BLaER1 (cell line): Measurements from ENCODE around the gene TBX5.
A peak's percentile ranks its signal among the peaks of the same experiment; 100 is the strongest.

Source experiments
- H3K27ac ChIP-seq: shearing (Covaris generic); formaldehyde crosslinking; 2 replicates; pipeline ENCODE4 v1.8.1; 2022
- H3K27me3 ChIP-seq: shearing (Covaris generic); formaldehyde crosslinking; 2 replicates; pipeline ENCODE4 v1.8.1; 2022
- H3K36me3 ChIP-seq: shearing (Covaris generic); formaldehyde crosslinking; 2 replicates; pipeline ENCODE4 v1.8.1; 2022
- H3K4me1 ChIP-seq: shearing (Covaris generic); formaldehyde crosslinking; 2 replicates; pipeline ENCODE4 v1.8.1; 2022
- H3K4me2 ChIP-seq: shearing (Covaris generic); formaldehyde crosslinking; 2 replicates; pipeline ENCODE4 v1.8.1; 2022
- H3K4me3 ChIP-seq: shearing (Covaris generic); formaldehyde crosslinking; 2 replicates; pipeline ENCODE4 v1.8.1; 2022
- H3K9ac ChIP-seq: shearing (Covaris generic); formaldehyde crosslinking; 2 replicates; pipeline ENCODE4 v1.8.1; 2022
- H3K9me3 ChIP-seq: shearing (Covaris generic); formaldehyde crosslinking; 2 replicates; pipeline ENCODE4 v1.8.1; 2022
- H4K20me1 ChIP-seq: shearing (Covaris generic); formaldehyde crosslinking; 2 replicates; pipeline ENCODE4 v1.8.1; 2022
- Cebpa-rat ChIP-seq: shearing (Covaris generic); IDR thresholded peaks from 2 replicates; pipeline ENCODE4 v1.8.1; 2022

Gene TBX5

DNA sequence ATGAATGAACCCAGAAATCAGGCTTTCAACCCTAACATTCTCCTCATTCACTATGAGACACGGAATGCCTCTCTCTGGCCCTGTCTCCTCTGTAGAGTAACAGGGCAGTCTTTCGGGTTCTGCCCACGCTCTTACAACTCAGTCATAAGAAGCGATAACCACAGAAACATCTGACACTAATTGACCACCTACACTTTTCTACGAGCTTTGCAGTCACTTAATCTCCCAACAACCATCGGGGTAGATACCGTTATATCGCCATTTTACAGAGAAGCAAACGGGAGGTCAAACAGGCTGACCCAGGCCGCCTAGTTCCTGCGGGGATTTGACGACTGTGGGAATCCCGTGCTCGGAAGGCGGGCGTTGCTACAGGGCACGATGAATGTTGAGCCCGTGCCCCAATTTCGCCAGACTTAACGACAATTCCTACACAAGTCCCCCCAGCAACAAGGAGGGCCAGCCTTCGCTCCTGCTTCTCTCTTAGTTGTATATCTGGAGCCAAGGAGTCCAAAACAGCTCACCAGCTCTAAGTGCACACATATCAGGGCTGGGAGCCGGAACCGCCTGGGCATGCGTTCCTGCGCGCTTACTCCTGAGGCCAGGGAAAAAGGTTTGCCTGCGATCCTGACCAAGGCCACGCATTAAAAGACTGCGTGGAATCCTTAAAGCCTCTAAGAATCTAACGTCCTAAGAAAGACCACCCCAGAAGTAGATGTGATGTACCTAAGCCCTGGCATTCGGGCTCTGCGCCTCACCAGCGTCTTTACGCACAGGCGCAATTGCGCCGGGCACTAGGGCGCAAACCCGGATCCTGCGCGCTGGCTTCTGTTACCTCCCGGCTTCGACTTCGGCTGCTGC, 38.7 kb upstream of the TBX5 start:
- Histone ChIP-seq H3K27ac (no peak overlapping the region), H4K20me1 (peaks cover 25% of the 10 kb centered on the region; the same call in 1 of the 2 replicates), H3K27me3 (peaks cover 100% of the 10 kb centered on the region)

DNA sequence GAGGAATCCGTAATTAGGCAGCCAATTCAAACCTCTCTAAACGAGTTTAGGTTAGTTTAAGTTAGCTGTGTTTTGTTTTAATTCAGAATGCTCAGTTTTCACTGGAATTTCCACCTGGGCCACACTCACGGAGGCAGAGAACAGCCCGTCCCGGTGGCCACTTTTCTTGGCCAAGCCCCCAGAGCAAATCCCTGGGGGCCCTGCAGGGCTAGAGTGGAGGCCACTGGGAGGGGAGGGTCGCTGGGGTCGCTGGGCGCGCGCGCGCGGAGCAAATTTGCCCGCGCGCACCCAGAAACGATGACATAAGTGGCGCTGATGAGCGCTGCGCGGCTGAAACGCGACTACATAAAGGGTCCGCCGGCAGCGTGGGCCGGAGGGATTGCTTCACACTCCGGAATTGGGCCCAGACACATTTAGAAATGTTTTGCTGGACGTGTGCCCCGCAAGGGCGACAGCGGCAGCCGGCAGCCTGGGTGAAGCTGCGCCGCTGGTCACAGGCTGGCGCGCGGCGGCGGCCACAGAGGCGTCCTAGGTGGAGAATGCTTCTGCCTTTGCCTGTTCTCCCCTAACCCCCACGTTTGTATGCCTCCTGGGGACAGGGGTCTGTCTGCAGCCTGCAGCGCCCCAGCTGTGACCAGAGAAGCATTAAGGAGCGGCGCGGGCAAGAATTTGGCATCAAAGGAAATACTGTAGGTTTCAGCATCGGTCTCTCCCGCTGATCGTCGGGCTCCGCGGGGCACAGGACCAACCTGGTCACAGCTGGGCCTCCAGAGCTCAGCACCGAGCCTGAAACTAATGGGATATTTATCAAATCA, 37.9 kb upstream of the TBX5 start:
- H3K4me1 ChIP-seq = no peaks in the 10 kb centered on the region
- H3K27me3 ChIP-seq = peaks cover 100% of the 10 kb centered on the region
- no peak overlapping the region for H3K4me2 ChIP-seq
- no peak overlapping the region for H3K9ac ChIP-seq
- peaks cover 83% of the 10 kb centered on the region for H3K9me3 ChIP-seq
- no peak overlapping the region for H3K4me3 ChIP-seq
- H4K20me1 ChIP-seq = peaks cover 19% of the 10 kb centered on the region; the same call in 1 of the 2 replicates
- H3K36me3 ChIP-seq = no peaks in the 10 kb centered on the region
- no peak for TF ChIP-seq Cebpa-rat
- no peak overlapping the region for H3K27ac ChIP-seq

More for the DNA sequence above, 38.7 kb upstream of the TBX5 start:
- Histone ChIP-seq H3K4me1 (no peaks in the 10 kb centered on the region), H3K9ac (no peak overlapping the region), H3K4me2 (no peak overlapping the region), H3K4me3 (no peak overlapping the region), H3K36me3 (no peaks in the 10 kb centered on the region), H3K9me3 (peaks cover 75% of the 10 kb centered on the region)
- no peak for TF ChIP-seq Cebpa-rat

DNA sequence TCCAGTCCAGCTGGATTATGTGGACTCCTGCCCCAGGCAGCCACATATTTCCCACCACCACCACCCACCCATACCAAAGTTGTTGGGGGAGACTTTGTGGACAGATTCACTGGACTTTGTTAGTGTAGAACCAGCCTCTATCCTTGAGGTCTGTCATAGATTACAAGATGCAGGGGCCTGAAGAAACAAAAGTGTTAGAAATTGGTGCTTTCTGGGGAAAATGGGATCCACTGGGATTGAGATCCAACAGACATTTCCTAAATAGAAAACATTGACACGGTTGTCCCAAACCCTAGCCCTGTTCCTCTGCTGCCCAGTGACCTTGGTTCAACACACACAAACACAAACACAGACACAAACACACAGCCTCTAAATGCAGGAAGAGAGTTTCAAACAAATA, 36.6 kb upstream of the TBX5 start:
- no peak overlapping the region for H3K4me3 ChIP-seq
- H3K36me3 ChIP-seq = no peaks in the 10 kb centered on the region
- H3K9ac ChIP-seq = no peak overlapping the region
- H3K9me3 ChIP-seq = peaks cover 85% of the 10 kb centered on the region
- H3K27me3 ChIP-seq = peaks cover 100% of the 10 kb centered on the region
- no peak overlapping the region for H3K27ac ChIP-seq
- peaks cover 17% of the 10 kb centered on the region; the same call in 1 of the 2 replicates for H4K20me1 ChIP-seq
- H3K4me1 ChIP-seq = no peaks in the 10 kb centered on the region
- H3K4me2 ChIP-seq = no peak overlapping the region
- TF ChIP-seq Cebpa-rat = no peak

DNA sequence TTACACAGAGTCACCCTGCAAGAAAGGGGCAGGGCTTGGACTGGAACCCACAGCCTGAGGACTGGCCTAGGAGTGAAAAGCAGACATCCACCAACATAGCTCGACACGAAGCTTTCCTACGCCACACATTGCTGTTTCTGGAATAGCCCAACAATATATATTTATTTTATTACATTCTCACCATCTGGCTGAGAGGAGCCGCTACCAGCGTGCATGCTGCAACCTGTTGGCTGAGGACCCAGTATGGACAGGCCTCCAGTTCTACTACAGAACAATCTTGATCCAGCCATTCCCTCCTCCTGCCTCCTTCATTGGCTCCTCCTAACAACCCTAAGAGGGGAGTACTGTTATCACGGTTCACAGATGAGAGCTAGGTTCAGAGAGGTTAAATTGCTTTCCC, 35.6 kb upstream of the TBX5 start:
- H3K4me2 ChIP-seq = no peak overlapping the region
- peaks cover 88% of the 10 kb centered on the region for H3K9me3 ChIP-seq
- H3K9ac ChIP-seq = no peak overlapping the region
- peaks cover 96% of the 10 kb centered on the region for H3K27me3 ChIP-seq
- H3K27ac ChIP-seq = no peak overlapping the region
- no peak for TF ChIP-seq Cebpa-rat
- no peak overlapping the region for H3K4me3 ChIP-seq
- H4K20me1 ChIP-seq = peaks cover 11% of the 10 kb centered on the region; the same call in 1 of the 2 replicates
- H3K4me1 ChIP-seq = no peaks in the 10 kb centered on the region
- H3K36me3 ChIP-seq = no peaks in the 10 kb centered on the region

DNA sequence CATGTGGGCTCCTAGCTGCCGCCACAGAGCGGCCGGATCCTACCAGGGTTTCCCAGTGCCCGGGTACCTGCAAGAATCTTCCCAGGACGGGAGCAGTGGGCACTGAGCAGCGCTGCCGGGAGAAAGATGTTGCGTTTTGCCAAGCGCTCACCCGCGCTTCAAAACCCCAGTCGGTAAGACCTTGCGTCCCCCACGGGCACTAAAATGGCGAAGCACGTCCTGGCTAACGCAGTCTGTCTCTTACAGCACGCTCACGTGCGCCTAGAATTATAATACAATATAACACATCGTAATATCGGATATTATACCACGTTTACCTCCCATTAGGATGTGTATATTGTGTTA, 35.1 kb upstream of the TBX5 start:
- Histone ChIP-seq H3K4me2 (no peak overlapping the region), H3K9ac (no peak overlapping the region), H3K27ac (no peak overlapping the region), H3K36me3 (no peaks in the 10 kb centered on the region), H4K20me1 (peaks cover 11% of the 10 kb centered on the region; the same call in 1 of the 2 replicates), H3K27me3 (peaks cover 96% of the 10 kb centered on the region), H3K4me3 (no peak overlapping the region), H3K9me3 (peaks cover 88% of the 10 kb centered on the region), H3K4me1 (no peaks in the 10 kb centered on the region)
- no peak for TF ChIP-seq Cebpa-rat

DNA sequence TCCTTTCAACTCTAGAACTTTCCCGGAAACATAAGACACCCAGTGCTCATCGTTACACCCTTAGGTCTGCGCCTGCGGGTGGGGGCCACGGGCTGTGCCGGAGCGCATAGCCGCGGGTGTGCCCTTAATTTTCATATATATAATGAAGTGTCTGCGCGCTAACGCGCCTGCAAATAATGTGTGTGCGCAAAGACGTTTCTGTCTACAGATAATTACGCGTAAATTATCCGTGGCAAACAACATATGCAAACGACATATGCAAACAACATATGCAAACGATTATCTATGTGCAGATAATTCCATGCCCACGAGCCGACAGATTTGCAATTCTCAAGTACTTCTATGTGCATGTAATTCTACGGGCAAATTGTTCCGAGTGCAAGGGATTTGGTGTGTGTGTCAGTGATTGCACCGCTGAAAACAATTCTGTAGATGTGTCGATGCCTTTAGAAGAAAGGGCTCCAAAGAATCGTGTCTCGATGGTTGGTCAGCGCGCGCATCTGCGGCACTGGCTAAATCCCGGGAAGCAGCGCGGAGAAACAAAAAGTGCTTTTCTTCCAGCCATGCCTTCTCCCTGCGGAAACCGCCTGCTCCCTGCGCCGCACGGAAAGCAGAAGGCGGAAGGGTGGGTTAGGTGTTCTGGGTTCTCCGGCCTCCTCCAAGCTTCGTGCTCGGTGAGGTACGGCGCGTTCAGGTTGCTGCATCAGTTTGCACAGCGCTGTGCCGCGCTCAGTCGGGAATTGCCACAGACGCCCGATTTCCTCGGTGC, 34.5 kb upstream of the TBX5 start:
- Histone ChIP-seq H3K36me3 (no peaks in the 10 kb centered on the region), H3K4me1 (no peaks in the 10 kb centered on the region), H3K4me3 (no peak overlapping the region), H3K27ac (no peak overlapping the region), H3K9me3 (peaks cover 82% of the 10 kb centered on the region), H4K20me1 (peaks cover 11% of the 10 kb centered on the region; the same call in 1 of the 2 replicates), H3K9ac (no peak overlapping the region), H3K4me2 (no peak overlapping the region), H3K27me3 (peaks cover 92% of the 10 kb centered on the region)
- TF ChIP-seq Cebpa-rat = no peak

DNA sequence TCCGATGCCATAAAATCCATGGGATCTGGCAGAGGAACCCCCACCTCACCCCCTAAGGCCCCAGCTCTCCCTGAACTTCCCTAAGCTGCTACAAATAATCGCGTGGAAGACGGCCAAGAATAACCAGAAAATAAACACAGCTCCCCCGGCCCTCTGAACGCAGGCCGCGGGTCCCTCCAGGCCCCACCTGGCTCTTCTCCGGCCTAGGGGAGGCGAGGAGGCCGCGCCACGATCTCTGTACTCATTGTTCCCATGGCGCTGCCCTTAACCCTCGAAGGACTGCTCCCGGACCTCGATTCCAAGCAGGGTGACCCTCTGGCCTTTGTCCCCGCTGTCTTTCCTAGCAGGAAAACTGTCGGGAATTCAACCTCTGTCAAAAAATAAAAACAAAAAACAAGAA, 33.9 kb upstream of the TBX5 start:
- Histone ChIP-seq H3K4me1 (no peaks in the 10 kb centered on the region), H3K4me2 (no peak overlapping the region), H3K9me3 (peaks cover 77% of the 10 kb centered on the region), H3K36me3 (no peaks in the 10 kb centered on the region), H3K27me3 (peaks cover 85% of the 10 kb centered on the region), H4K20me1 (peaks cover 11% of the 10 kb centered on the region; the same call in 1 of the 2 replicates), H3K9ac (no peak overlapping the region), H3K4me3 (no peak overlapping the region), H3K27ac (no peak overlapping the region)
- TF ChIP-seq Cebpa-rat = no peak

DNA sequence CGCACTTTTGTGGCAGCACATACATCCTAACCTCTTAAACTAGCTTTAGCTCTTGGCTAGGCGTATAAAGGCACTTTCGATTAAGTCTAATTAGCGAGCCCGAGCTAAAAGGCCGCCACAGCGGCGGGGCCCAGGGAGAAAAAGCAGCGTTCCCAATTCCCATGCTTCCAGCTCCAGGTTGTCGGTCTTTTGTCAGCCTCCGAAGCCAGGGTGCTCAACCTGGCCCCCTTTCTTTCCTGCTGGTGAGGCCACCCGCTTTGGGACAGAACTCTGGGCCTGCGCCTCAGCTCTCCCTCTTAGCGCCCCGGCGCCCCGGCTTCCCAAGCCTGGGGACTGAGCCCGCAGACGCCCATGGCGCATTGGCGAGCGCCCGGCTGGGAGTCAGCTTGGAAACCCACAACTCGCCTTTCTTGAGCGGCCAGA, 33.3 kb upstream of the TBX5 start:
- TF ChIP-seq Cebpa-rat = no peak
- H3K4me3 ChIP-seq = no peak overlapping the region

DNA sequence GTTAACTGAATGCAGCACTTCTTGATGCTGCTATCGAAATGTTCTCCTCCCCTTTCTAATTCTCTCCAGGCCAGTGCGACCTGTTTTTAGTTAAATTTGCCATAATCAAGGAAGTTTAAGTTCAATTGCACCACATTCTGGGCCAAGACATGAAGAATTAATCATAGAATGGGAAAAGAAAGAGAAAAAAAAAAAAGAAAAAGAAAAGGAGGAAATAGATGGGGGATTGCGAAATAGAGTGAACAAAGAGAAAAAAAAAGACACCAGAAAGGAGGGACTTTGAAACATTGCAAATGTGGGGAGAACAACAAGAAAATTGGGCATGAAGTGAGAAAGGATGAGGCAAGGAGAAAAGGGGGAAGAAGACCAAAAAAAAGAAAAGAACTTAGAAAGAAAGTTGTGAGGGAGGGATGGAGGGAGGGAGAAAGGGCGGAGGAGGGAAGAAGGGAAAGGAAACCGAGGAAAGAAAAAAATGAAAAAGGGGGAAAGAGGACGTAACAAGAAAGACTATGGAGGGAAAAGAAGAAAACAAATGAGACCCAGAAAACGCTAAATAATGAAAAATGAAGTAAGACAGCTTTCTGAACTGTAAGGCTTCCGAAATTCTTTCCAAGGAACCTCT, 32.8 kb upstream of the TBX5 start:
- no peak overlapping the region for H3K9ac ChIP-seq
- peaks cover 75% of the 10 kb centered on the region for H3K27me3 ChIP-seq
- H3K4me3 ChIP-seq = no peak overlapping the region
- peaks cover 6% of the 10 kb centered on the region; the same call in 1 of the 2 replicates for H4K20me1 ChIP-seq
- H3K4me1 ChIP-seq = no peaks in the 10 kb centered on the region
- H3K27ac ChIP-seq = no peak overlapping the region
- no peak overlapping the region for H3K4me2 ChIP-seq
- no peaks in the 10 kb centered on the region for H3K36me3 ChIP-seq
- TF ChIP-seq Cebpa-rat = peak; percentile 73; the same call in 1 of the 2 replicates
- peaks cover 66% of the 10 kb centered on the region for H3K9me3 ChIP-seq

More for the DNA sequence above, 33.3 kb upstream of the TBX5 start:
- no peak overlapping the region for H3K27ac ChIP-seq
- peaks cover 72% of the 10 kb centered on the region for H3K9me3 ChIP-seq
- H3K36me3 ChIP-seq = no peaks in the 10 kb centered on the region
- no peak overlapping the region for H3K9ac ChIP-seq
- H3K4me1 ChIP-seq = no peaks in the 10 kb centered on the region
- no peak overlapping the region for H3K4me2 ChIP-seq
- H4K20me1 ChIP-seq = peaks cover 11% of the 10 kb centered on the region; the same call in 1 of the 2 replicates
- H3K27me3 ChIP-seq = peaks cover 80% of the 10 kb centered on the region
